Common myeloid progenitor, CD34-positive (primary cell): Measurements from ENCODE around the gene GDPD3.
"Not testable (repeated sequence)": the region's sequence is repeated elsewhere in the genome, so short reads cannot be mapped to it uniquely, and the experiment has no call there.

Experiments
- CTCF ChIA-PET: fragments of 350-600 bp; sonication (Branson Sonifier 250); formaldehyde crosslinking; loops from one replicate; lab custom pipeline; 2021; ENCODE audit warnings: antibody characterized with exemption; lab: Charles Lee
- POLR2A ChIA-PET: fragments of 350-600 bp; sonication (Branson Sonifier 250); formaldehyde crosslinking; loops from one replicate; lab custom pipeline; 2021; ENCODE audit warnings: antibody characterized with exemption; lab: Charles Lee
- DNase-seq, 3 donors: peaks; one replicate each; pipeline versions ENCODE4 v3.0.0 to v3.0.0-alpha.2; 2013
- H3K27ac ChIP-seq, 2 experiments: 1 replicate in 1 of 2; 2 replicates in 1 of 2; pipeline ENCODE4 v1.7.0; 2013; ENCODE audit warnings: inconsistent platforms in 2 of 2, low read length in 2 of 2, mild to moderate bottlenecking in 2 of 2, low read depth in 1 of 2, moderate library complexity in 1 of 2; ENCODE audit not compliant: severe bottlenecking in 2 of 2, insufficient read depth in 1 of 2, poor library complexity in 1 of 2
- H3K27me3 ChIP-seq, 5 experiments: replicated peaks in 2 of 5; 1 replicate in 3 of 5; 2 replicates in 2 of 5; pipeline versions ENCODE4 v1.6.1 to v1.7.0; 2013; ENCODE audit warnings: low read length in 4 of 5, mild to moderate bottlenecking in 2 of 5, moderate library complexity in 2 of 5, inconsistent platforms in 1 of 5; ENCODE audit not compliant: insufficient read depth in 5 of 5, control insufficient read depth in 4 of 5
- H3K36me3 ChIP-seq, 4 experiments: 1 replicate in 2 of 4; 2 replicates in 2 of 4; pipeline versions ENCODE4 v1.6.1 to v1.7.0; 2013; ENCODE audit warnings: low read length in 3 of 4, control low read depth in 1 of 4, mild to moderate bottlenecking in 1 of 4; ENCODE audit not compliant: control insufficient read depth in 4 of 4, insufficient read depth in 4 of 4
- H3K4me1 ChIP-seq, 4 experiments: 1 replicate in 3 of 4; 2 replicates in 1 of 4; pipeline versions ENCODE4 v1.6.1 to v1.7.1; 2013; ENCODE audit warnings: low read length in 3 of 4, mild to moderate bottlenecking in 3 of 4, control low read depth in 1 of 4, inconsistent platforms in 1 of 4, moderate library complexity in 1 of 4; ENCODE audit not compliant: control insufficient read depth in 4 of 4, insufficient read depth in 4 of 4; ENCODE audit errors: control extremely low read depth in 1 of 4
- H3K4me3 ChIP-seq, 7 experiments: 1 replicate in 4 of 7; 2 replicates in 3 of 7; pipeline versions ENCODE4 v1.5.1 to v1.7.0; 2013; ENCODE audit warnings: mild to moderate bottlenecking in 7 of 7, low read length in 6 of 7, moderate library complexity in 6 of 7, inconsistent platforms in 2 of 7, low read depth in 2 of 7, control low read depth in 1 of 7; ENCODE audit not compliant: insufficient read depth in 4 of 7, control insufficient read depth in 1 of 7; ENCODE audit errors: extremely low read depth in 1 of 7
- H3K9me3 ChIP-seq, 5 experiments: 1 replicate in 4 of 5; 2 replicates in 1 of 5; pipeline versions ENCODE4 v1.6.1 to v1.7.1; 2013; ENCODE audit warnings: low read length in 4 of 5, mild to moderate bottlenecking in 2 of 5, inconsistent platforms in 1 of 5, low read depth in 1 of 5, moderate library complexity in 1 of 5; ENCODE audit not compliant: control insufficient read depth in 4 of 5, insufficient read depth in 2 of 5; ENCODE audit errors: control extremely low read depth in 1 of 5
- WGBS: methylation state at CpG from one replicate; pipeline ENCODE4 v1.1.5; 2013; ENCODE audit not compliant: insufficient coverage; 5-methylcytosine and 5-hydroxymethylcytosine counted together

Gene GDPD3

DNA sequence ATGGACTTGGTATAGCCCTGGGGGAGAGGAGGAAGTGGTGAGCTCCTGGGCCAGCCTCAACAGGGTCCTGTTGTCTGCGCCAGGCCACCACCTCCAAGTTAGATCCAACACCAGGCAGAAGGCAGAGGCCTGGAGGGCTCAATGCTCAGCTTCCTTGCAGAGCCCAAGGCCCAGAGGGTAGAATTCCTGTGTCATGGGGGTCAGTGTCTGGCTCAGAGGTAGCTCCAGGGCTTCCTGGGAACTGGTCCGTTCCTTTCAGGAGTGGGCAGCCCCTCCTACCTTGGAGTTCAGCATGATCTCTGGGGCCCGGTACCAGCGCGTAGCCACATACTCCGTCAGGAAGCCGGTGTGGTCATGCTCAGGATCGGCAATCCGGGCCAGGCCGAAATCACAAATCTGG, 4.4 kb upstream of the GDPD3 start:
- CTCF ChIA-PET = interaction anchor here (1.2 kb wide), 1 partner anchor 302 kb away, joined by 3 read pairs; the partner anchor contains the start of gene PAGR1
- Histone ChIP-seq H3K36me3 (peaks cover 13 to 56% (median 30%) of the 10 kb centered on the region in 4 experiments), H3K9me3 (no peaks in the 10 kb centered on the region), H3K4me3 (no peak overlapping the region), H3K27ac (peak overlapping the region in 1 of 2 experiments; percentile 1), H3K27me3 (no peaks in the 10 kb centered on the region), H3K4me1 (peaks cover 0 to 16% (median 13%) of the 10 kb centered on the region in 4 experiments)
- DNase-seq = no peak
- POLR2A ChIA-PET = no interaction called here
- WGBS = 98% methylated on average over 9 of the region's 10 CpGs

DNA sequence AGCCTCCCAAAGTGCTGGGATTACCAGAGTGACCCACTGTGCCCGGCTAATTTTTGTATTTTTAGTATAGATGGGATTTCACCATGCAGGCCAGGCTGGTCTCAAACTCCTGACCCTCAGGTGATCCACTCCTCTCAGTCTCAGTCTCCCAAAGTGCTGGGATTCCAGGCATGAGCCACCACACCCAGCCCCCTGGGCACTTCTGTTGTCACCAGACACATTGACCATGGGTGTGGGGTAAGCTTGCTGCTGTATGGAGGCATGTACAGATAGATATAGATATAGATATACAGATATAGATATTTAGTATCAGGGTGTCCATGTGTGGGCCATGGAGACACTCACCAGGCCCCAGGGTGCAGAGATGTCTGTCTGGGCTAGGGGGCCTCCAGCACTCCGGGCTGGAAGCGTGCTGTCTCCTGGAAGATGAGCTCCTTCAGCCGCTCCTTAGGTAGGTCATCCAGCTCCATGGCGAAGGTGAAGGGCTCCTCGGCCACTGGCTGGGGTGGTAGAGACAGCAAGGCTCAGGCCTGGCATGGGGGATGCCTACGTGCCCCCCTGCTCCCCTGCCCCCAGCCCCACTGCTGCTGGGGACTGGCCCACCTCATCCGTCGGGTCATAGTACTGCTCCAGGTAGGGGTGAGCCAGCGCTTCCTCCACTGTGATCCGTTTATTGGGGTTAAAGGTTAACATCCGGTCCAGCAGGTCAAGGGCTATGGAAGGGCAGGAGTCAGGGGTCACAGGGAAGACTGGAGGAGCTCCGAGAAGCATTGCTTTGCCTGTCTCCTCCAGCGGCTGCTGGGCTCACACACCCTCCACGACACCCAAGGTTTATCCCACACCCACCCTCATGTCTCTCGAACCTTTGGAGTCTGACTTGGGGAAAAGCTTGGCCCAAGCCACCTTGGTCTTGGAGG, 3.2 kb upstream of the GDPD3 start:
- WGBS = 100% methylated on average over 12 of the region's 16 CpGs
- H3K27ac ChIP-seq = no peak overlapping the region
- peaks cover 13 to 64% (median 29%) of the 10 kb centered on the region in 4 experiments for H3K36me3 ChIP-seq

DNA sequence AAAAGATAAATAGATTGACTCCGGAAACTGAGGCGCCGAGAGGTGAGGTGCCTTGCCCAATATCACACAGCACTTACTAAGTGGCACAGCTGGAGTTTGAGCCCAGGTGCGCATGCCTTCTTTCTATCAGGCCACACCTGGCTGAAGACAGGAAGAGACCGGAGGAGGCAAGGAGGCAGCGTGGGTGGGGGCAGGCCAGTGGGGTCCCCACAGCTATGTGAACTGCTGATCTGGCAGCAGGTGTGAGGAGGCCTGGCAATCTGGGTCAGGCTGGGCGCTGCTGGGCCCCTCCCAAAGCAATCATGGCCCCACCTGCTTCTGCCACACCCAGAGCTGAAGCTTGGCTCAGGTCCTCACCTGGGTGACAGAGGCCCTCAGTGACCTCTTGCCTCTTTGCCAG, 1.9 kb upstream of the GDPD3 start:
- 95% methylated on average over 7 of the region's 7 CpGs for WGBS
- DNase-seq = no peak
- no peaks in the 10 kb centered on the region for H3K9me3 ChIP-seq
- CTCF ChIA-PET = interaction anchor here (0.7 to 0.9 kb wide), 2 partner anchors 9 to 12 kb away, joined by 3 to 5 read pairs; no protein-coding TSS in a partner anchor
- no peak overlapping the region for H3K4me3 ChIP-seq
- H3K4me1 ChIP-seq = peaks cover 0 to 4% (median 0%) of the 10 kb centered on the region in 4 experiments
- no peak overlapping the region for H3K27ac ChIP-seq
- peaks cover 13 to 72% (median 29%) of the 10 kb centered on the region in 4 experiments for H3K36me3 ChIP-seq
- no peaks in the 10 kb centered on the region for H3K27me3 ChIP-seq
- POLR2A ChIA-PET = no interaction called here

More for the DNA sequence above, 3.2 kb upstream of the GDPD3 start:
- H3K4me3 ChIP-seq = no peak overlapping the region
- no peaks in the 10 kb centered on the region for H3K27me3 ChIP-seq
- POLR2A ChIA-PET = no interaction called here
- DNase-seq = no peak
- no peaks in the 10 kb centered on the region for H3K9me3 ChIP-seq
- peaks cover 0 to 6% (median 3%) of the 10 kb centered on the region in 4 experiments for H3K4me1 ChIP-seq
- CTCF ChIA-PET = interaction anchor here (0.7 to 0.9 kb wide), 3 partner anchors 10 to 352 kb away, joined by 3 read pairs; no protein-coding TSS in a partner anchor

DNA sequence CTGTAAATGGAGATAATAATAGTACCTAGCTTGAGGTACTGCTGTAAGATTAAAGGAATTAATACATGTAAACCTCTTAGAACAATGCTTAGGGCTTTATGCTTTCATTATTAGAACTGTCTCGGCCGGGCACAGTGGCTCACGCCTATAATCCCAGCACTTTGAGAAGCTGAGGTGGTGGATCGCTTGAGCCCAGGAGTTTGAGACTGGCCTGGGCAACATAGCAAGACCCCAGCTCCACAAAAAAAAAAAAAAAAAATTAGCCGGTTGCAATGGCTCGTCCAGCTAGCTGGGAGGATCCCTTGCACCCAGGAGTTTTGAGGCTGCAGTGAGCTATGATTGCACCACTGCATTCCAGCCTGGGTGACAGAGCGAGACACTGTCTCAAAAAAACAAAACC, 1.5 kb upstream of the GDPD3 start:
- H3K9me3 ChIP-seq, H3K4me1 ChIP-seq, POLR2A ChIA-PET, H3K27ac ChIP-seq, DNase-seq, H3K27me3 ChIP-seq, H3K4me3 ChIP-seq: not testable (repeated sequence)
- WGBS = 94% methylated on average over 5 of the region's 7 CpGs
- peaks cover 13 to 73% (median 28%) of the 10 kb centered on the region in 4 experiments for H3K36me3 ChIP-seq
- CTCF ChIA-PET = interaction anchor here (0.7 kb wide), 1 partner anchor 12 kb away, joined by 5 read pairs; no protein-coding TSS in a partner anchor

DNA sequence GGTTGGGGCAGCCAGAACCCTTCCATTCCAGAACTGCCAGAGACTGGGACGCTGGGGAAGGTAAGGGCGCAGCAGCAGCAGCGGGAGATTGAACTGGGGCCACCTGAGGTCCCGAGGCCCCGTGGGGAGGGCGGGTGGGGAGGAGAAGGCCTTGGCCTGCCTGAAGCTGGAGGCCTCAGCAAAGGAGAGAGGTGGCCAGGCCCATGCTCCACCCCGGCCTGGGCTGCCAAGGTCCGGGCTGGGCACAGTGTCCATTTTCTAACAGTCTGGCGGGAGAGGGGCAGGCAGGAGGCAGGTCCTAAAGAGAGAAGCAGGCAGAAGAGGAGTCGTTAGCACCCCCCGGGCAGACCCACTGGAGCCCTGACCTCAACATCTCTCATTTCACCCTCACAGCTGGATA, 1.1 kb upstream of the GDPD3 start:
- H3K36me3 ChIP-seq = peaks cover 11 to 73% (median 25%) of the 10 kb centered on the region in 4 experiments
- POLR2A ChIA-PET = no interaction called here
- H3K9me3 ChIP-seq = no peaks in the 10 kb centered on the region
- no peak for DNase-seq
- WGBS = 97% methylated on average over 6 of the region's 11 CpGs
- CTCF ChIA-PET = interaction anchor here (0.7 to 5.2 kb wide), 2 partner anchors 11 to 23 kb away, joined by 5 to 54 read pairs; partner anchors contain the start of gene TBX6
- no peaks in the 10 kb centered on the region for H3K27me3 ChIP-seq
- no peak overlapping the region for H3K4me3 ChIP-seq
- H3K27ac ChIP-seq = no peak overlapping the region
- H3K4me1 ChIP-seq = peaks cover 0 to 4% (median 0%) of the 10 kb centered on the region in 4 experiments

DNA sequence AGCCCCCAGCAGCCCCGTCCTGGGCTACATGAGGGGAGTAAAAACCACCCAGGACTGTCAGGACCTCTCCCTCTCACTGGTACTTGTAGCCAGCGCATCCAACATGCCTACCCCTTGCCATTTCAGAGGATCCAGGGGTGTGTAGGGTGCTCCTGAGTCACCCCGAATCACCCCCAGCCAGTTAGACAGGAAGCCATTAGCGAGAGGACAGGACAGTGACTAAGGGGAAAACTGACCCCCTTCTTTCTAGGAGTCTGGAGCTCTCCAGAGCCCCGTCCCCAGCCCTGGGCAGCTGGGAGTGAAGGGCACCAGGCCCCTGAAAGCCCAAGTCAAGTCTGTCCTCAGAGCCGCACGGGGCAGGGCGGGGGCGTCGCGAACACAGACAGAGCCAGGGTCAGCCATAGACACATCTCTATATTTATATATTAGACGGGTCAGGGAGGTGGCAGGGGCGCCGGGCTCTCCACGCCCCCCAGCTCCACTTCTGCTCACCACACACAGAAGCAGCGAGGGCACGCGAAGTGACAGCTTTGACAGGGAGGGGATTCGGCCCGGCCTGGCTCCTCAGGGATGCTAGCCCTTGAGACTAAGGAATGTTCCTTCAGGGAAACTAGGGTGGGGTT, 485 bp upstream of the GDPD3 start:
- H3K9me3 ChIP-seq = no peaks in the 10 kb centered on the region
- WGBS = 96% methylated on average over 9 of the region's 20 CpGs
- peaks cover 0 to 4% (median 0%) of the 10 kb centered on the region in 4 experiments for H3K4me1 ChIP-seq
- H3K27me3 ChIP-seq = no peaks in the 10 kb centered on the region
- ChIA-PET POLR2A (no interaction called here), CTCF (interaction anchor here (5.2 kb wide), 1 partner anchor 22 kb away, joined by 54 read pairs; the partner anchor contains the start of gene TBX6)
- H3K36me3 ChIP-seq = peaks cover 9 to 68% (median 23%) of the 10 kb centered on the region in 4 experiments
- H3K4me3 ChIP-seq = no peak overlapping the region
- H3K27ac ChIP-seq = no peak overlapping the region
- DNase-seq = no peak
